ENCODE results near the gene BBS4. TPM values are rescaled to one million over a fixed set of nuclear protein-coding genes. Genes with fewer than 3 reads are reported as not detected.

The BBS4 gene
- total and polyA plus RNA-seq, 2 donors (not counting 1 experiment from before 2014, with no cell fraction given), result 13.3 to 34.9 TPM

DNA sequence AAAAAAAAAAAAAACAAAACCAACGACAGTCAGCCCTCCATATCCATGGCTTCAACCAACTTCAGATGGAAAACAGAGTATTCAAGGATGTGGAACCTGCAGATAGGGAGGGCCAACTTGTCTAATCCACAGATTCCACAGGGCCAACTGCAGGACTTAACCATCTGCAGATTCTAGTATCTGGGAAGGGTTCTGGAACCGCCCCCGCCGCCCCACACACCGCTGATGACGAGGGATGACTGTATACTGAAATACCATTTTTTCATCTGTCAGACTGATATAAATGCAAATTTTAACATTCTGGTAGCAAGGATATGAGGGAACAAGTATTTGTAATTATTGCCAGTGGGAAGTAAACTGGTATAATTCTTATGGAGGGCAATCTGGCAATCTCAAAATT is 68.1 kb downstream of the BBS4 start:
- Mint-ChIP-seq H3K27me3 (no peaks in the 10 kb centered on the region), H3K4me3 (no peak overlapping the region), H3K27ac (no peak overlapping the region), H3K4me1 (peaks cover 18% of the 10 kb centered on the region), H3K9me3 (ENCODE audit: insufficient read depth) (no peaks in the 10 kb centered on the region)
- no peak for TF ChIP-seq EZH2 (IDR thresholded peaks at IDR 0.05; ENCODE audit: borderline replicate concordance, insufficient read depth, low read depth, low read length, poor library complexity, severe bottlenecking)
- TF ChIP-seq, protein P1, sequence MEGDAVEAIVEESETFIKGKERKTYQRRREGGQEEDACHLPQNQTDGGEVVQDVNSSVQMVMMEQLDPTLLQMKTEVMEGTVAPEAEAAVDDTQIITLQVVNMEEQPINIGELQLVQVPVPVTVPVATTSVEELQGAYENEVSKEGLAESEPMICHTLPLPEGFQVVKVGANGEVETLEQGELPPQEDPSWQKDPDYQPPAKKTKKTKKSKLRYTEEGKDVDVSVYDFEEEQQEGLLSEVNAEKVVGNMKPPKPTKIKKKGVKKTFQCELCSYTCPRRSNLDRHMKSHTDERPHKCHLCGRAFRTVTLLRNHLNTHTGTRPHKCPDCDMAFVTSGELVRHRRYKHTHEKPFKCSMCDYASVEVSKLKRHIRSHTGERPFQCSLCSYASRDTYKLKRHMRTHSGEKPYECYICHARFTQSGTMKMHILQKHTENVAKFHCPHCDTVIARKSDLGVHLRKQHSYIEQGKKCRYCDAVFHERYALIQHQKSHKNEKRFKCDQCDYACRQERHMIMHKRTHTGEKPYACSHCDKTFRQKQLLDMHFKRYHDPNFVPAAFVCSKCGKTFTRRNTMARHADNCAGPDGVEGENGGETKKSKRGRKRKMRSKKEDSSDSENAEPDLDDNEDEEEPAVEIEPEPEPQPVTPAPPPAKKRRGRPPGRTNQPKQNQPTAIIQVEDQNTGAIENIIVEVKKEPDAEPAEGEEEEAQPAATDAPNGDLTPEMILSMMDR (IDR thresholded peaks at IDR 0.05), result no peak
- Histone ChIP-seq H3K4me3 (ENCODE audit: control extremely low read depth in 1 of 5, extremely low read depth in 1 of 5, insufficient read depth in 1 of 5, low read depth in 2 of 5, low read length in 4 of 5) (no peak overlapping the region), H3K79me2 (ENCODE audit: control insufficient read depth, insufficient read depth, low read length) (no peaks in the 10 kb centered on the region), H2AFZ (ENCODE audit: insufficient read depth, low read depth, low read length, poor library complexity, severe bottlenecking) (no peak overlapping the region), H4K20me1 (ENCODE audit: control insufficient read depth, insufficient read depth, low read length, poor library complexity, severe bottlenecking) (no peaks in the 10 kb centered on the region), H3K27me3 (replicated peaks in 1 of 4; ENCODE audit: control extremely low read depth in 1 of 4, control insufficient read depth in 3 of 4, insufficient read depth in 4 of 4, low read length in 3 of 4) (no peaks in the 10 kb centered on the region), H3K9ac (ENCODE audit: low read length) (no peak overlapping the region), H3K4me1 (ENCODE audit: control insufficient read depth in 2 of 2, insufficient read depth in 2 of 2, low read length in 2 of 2) (peaks cover 12 to 13% of the 10 kb centered on the region in 2 donors), H3K4me2 (replicated peaks; ENCODE audit: low read depth, low read length, poor library complexity, severe bottlenecking) (no peak overlapping the region), H3K9me3 (ENCODE audit: control extremely low read depth in 1 of 3, control insufficient read depth in 2 of 3, insufficient read depth in 1 of 3, low read length in 2 of 3) (no peaks in the 10 kb centered on the region), H3K27ac (ENCODE audit: low read length in 2 of 2) (no peak overlapping the region), H3K36me3 (replicated peaks in 1 of 2; ENCODE audit: control extremely low read depth in 1 of 2, control insufficient read depth in 1 of 2, extremely low read depth in 1 of 2, insufficient read depth in 2 of 2, low read length in 1 of 2) (peaks cover 3 to 84% of the 10 kb centered on the region in 2 experiments)
- no peak for ATAC-seq (ENCODE audit: low read depth)
- intact Hi-C loops (cut with micrococcal nuclease), result no loop called here
- DNase-seq, result no peak
- no CpG with 5 or more reads among the region's 6 CpGs for WGBS (ENCODE audit: insufficient coverage)
- ChIA-PET CTCF (no interaction called here), POLR2A (no interaction called here)

- TF ChIP-seq, protein P1 (IDR thresholded peaks at IDR 0.05), result no peak
Observed at GRCh38 chr15:72758182-72758581, 72.2 kb downstream of the BBS4 start.

More at GRCh38 chr15:72758182-72758581, 72.2 kb downstream of the BBS4 start:
- H3K36me3 ChIP-seq (replicated peaks in 1 of 2; ENCODE audit: control extremely low read depth in 1 of 2, control insufficient read depth in 1 of 2, extremely low read depth in 1 of 2, insufficient read depth in 2 of 2, low read length in 1 of 2), result peaks cover 3 to 88% of the 10 kb centered on the region in 2 experiments
- Mint-ChIP-seq H3K27me3 (no peaks in the 10 kb centered on the region), H3K9me3 (ENCODE audit: insufficient read depth) (no peaks in the 10 kb centered on the region), H3K4me3 (no peak overlapping the region), H3K4me1 (peaks cover 2% of the 10 kb centered on the region), H3K27ac (no peak overlapping the region)
- H4K20me1 ChIP-seq (ENCODE audit: control insufficient read depth, insufficient read depth, low read length, poor library complexity, severe bottlenecking), result peaks cover 10% of the 10 kb centered on the region
- no peaks in the 10 kb centered on the region for H3K27me3 ChIP-seq (replicated peaks in 1 of 4; ENCODE audit: control extremely low read depth in 1 of 4, control insufficient read depth in 3 of 4, insufficient read depth in 4 of 4, low read length in 3 of 4)
- ChIA-PET POLR2A (no interaction called here), CTCF (interaction anchor here (0.6 to 1.0 kb wide), 2 partner anchors 15 to 36 kb away, joined by 4 read pairs; no protein-coding TSS in a partner anchor)
- WGBS (ENCODE audit: insufficient coverage), result 20% methylated on average over 1 of the region's 3 CpGs
- no peak overlapping the region for H3K9ac ChIP-seq (ENCODE audit: low read length)
- no peak for ATAC-seq (ENCODE audit: low read depth)
- no peaks in the 10 kb centered on the region for H3K9me3 ChIP-seq (ENCODE audit: control extremely low read depth in 1 of 3, control insufficient read depth in 2 of 3, insufficient read depth in 1 of 3, low read length in 2 of 3)
- no peaks in the 10 kb centered on the region for H3K4me1 ChIP-seq (ENCODE audit: control insufficient read depth in 2 of 2, insufficient read depth in 2 of 2, low read length in 2 of 2)
- H3K4me3 ChIP-seq (ENCODE audit: control extremely low read depth in 1 of 5, extremely low read depth in 1 of 5, insufficient read depth in 1 of 5, low read depth in 2 of 5, low read length in 4 of 5), result no peak overlapping the region
- H2AFZ ChIP-seq (ENCODE audit: insufficient read depth, low read depth, low read length, poor library complexity, severe bottlenecking), result no peak overlapping the region
- no peak overlapping the region for H3K27ac ChIP-seq (ENCODE audit: low read length in 2 of 2)
- H3K4me2 ChIP-seq (replicated peaks; ENCODE audit: low read depth, low read length, poor library complexity, severe bottlenecking), result no peak overlapping the region
- DNase-seq, result no peak
- intact Hi-C loops (cut with micrococcal nuclease), result no loop called here
- peaks cover 9% of the 10 kb centered on the region for H3K79me2 ChIP-seq (ENCODE audit: control insufficient read depth, insufficient read depth, low read length)
